HG02852 (cell line): ENCODE results near the gene STEAP2.

Experiments
- ATAC-seq: cut with Tn5 transposase; IDR thresholded peaks from one replicate; pipeline ENCODE4 v1.9.1; 2021; ENCODE audit warnings: mild to moderate bottlenecking, moderate library complexity; ENCODE audit not compliant: unreplicated experiment

The STEAP2 gene

GRCh38 chr7:90267263-90267858 lies 55.8 kb downstream of the STEAP2 start:
- no peak for ATAC-seq

GRCh38 chr7:90269163-90269562 lies 57.6 kb downstream of the STEAP2 start:
- no peak for ATAC-seq

GRCh38 chr7:90270431-90271178 lies 59.1 kb downstream of the STEAP2 start:
- no peak for ATAC-seq

- no peak for ATAC-seq
These were observed 60.2 kb downstream of the STEAP2 start for GRCh38 chr7:90271753-90272152.

GRCh38 chr7:90272242-90272641 lies 60.7 kb downstream of the STEAP2 start:
- no peak for ATAC-seq

- no peak for ATAC-seq
These were observed 62.6 kb downstream of the STEAP2 start for GRCh38 chr7:90274161-90274560.

- no peak for ATAC-seq
These were observed 64.6 kb downstream of the STEAP2 start for GRCh38 chr7:90276033-90276728.
